Measurements from ENCODE around the gene NLRC5.

NLRC5 gene

GRCh38 chr16:56988948-56989945 lies at the start of gene NLRC5:
NLRC5 (plus strand) TSS chr16:56989557; CDS start chr16:57020713, 31,156 bp downstream.
- peak; percentile 54 to 61 for DNase-seq (ENCODE audit: low read depth in 2 of 2)

- DNase-seq (ENCODE audit: low read depth in 2 of 2) = no peak
Observed at GRCh38 chr16:56939801-56940200, 49.6 kb upstream of the NLRC5 start.

- DNase-seq (ENCODE audit: low read depth in 2 of 2) = no peak
Observed at GRCh38 chr16:56941092-56941491, 48.3 kb upstream of the NLRC5 start.

- DNase-seq (ENCODE audit: low read depth in 2 of 2) = no peak
Observed at GRCh38 chr16:56941856-56942331, 47.5 kb upstream of the NLRC5 start.

- DNase-seq (ENCODE audit: low read depth in 2 of 2) = no peak
Observed at GRCh38 chr16:56943761-56944375, 45.5 kb upstream of the NLRC5 start.

GRCh38 chr16:56944954-56945839 lies 44.2 kb upstream of the NLRC5 start:
- DNase-seq (ENCODE audit: low read depth in 2 of 2) = no peak

- DNase-seq (ENCODE audit: low read depth in 2 of 2) = no peak
Observed at GRCh38 chr16:56945847-56946527, 43.4 kb upstream of the NLRC5 start.

- no peak for DNase-seq (ENCODE audit: low read depth in 2 of 2)
Observed at GRCh38 chr16:56946767-56947603, 42.4 kb upstream of the NLRC5 start.

- no peak for DNase-seq (ENCODE audit: low read depth in 2 of 2)
Observed at GRCh38 chr16:56947604-56947995, 41.8 kb upstream of the NLRC5 start.

- DNase-seq (ENCODE audit: low read depth in 2 of 2) = no peak
Observed at GRCh38 chr16:56948234-56948633, 41.1 kb upstream of the NLRC5 start.

- no peak for DNase-seq (ENCODE audit: low read depth in 2 of 2)
Observed at GRCh38 chr16:56950051-56950450, 39.3 kb upstream of the NLRC5 start.

GRCh38 chr16:56950455-56950854 lies 38.9 kb upstream of the NLRC5 start:
- DNase-seq (ENCODE audit: low read depth in 2 of 2) = no peak

- DNase-seq (ENCODE audit: low read depth in 2 of 2) = no peak
Observed at GRCh38 chr16:56950881-56951771, 38.2 kb upstream of the NLRC5 start.

GRCh38 chr16:56953006-56953405 lies 36.4 kb upstream of the NLRC5 start:
- DNase-seq (ENCODE audit: low read depth in 2 of 2) = no peak

- DNase-seq (ENCODE audit: low read depth in 2 of 2) = no peak
Observed at GRCh38 chr16:56956076-56956475, 33.3 kb upstream of the NLRC5 start.

GRCh38 chr16:56956756-56957155 lies 32.6 kb upstream of the NLRC5 start:
- DNase-seq (ENCODE audit: low read depth in 2 of 2) = no peak

GRCh38 chr16:56960681-56961281 lies 28.6 kb upstream of the NLRC5 start:
- no peak for DNase-seq (ENCODE audit: low read depth in 2 of 2)

GRCh38 chr16:56961386-56961785 lies 28.0 kb upstream of the NLRC5 start:
- no peak for DNase-seq (ENCODE audit: low read depth in 2 of 2)

GRCh38 chr16:56961851-56962281 lies 27.5 kb upstream of the NLRC5 start, which contains the start of gene CETP:
CETP (plus strand) TSS chr16:56961950; CDS start chr16:56961980, 30 bp downstream.
- no peak for DNase-seq (ENCODE audit: low read depth in 2 of 2)
